GM23338 (cell line): Measurements from ENCODE around the gene WDR62. TPM values are rescaled to one million over a fixed set of nuclear protein-coding genes. Genes with fewer than 3 reads are reported as not detected.

Experiments used
- ATAC-seq: fragments of 200-7000 bp; cut with Tn5 transposase; 3 replicates; pipeline ENCODE4 v1.9.1; 2020
- DNase-seq: peaks from one replicate; pipeline ENCODE4 v3.0.0-alpha.2; 2015; ENCODE audit warnings: low spot score
- H2AFZ ChIP-seq: fragments of 200-600 bp; sonication (generic); 2 replicates; pipeline ENCODE4 v1.8.0; 2016; ENCODE audit warnings: antibody characterized with exemption, mild to moderate bottlenecking, moderate library complexity
- H3F3A ChIP-seq: fragments of 200-600 bp; sonication (generic); replicated peaks from 2 replicates; pipeline ENCODE4 v1.8.0; 2017; ENCODE audit warnings: antibody characterized with exemption, mixed run types, low read depth
- H3K27ac ChIP-seq: fragments of 200-600 bp; sonication (generic); 2 replicates; pipeline ENCODE4 v1.6.1; 2016; ENCODE audit warnings: low read depth
- H3K27me3 ChIP-seq: fragments of 200-600 bp; sonication (generic); 2 replicates; pipeline ENCODE4 v1.8.0; 2016; ENCODE audit warnings: mild to moderate bottlenecking, mixed run types, moderate library complexity; ENCODE audit not compliant: insufficient read depth
- H3K36me3 ChIP-seq: fragments of 200-600 bp; sonication (generic); 2 replicates; pipeline ENCODE4 v1.8.0; 2016; ENCODE audit warnings: mild to moderate bottlenecking; ENCODE audit not compliant: insufficient read depth
- H3K4me1 ChIP-seq: fragments of 200-600 bp; sonication (generic); 2 replicates; pipeline ENCODE4 v1.8.0; 2016; ENCODE audit warnings: mild to moderate bottlenecking, moderate library complexity; ENCODE audit not compliant: insufficient read depth
- H3K4me2 ChIP-seq: fragments of 200-600 bp; sonication (generic); 2 replicates; pipeline ENCODE4 v1.7.1; 2017; ENCODE audit warnings: mixed run types
- H3K4me3 ChIP-seq: fragments of 200-600 bp; sonication (generic); 2 replicates; pipeline ENCODE4 v1.6.1; 2016; ENCODE audit warnings: mixed run types
- H3K79me2 ChIP-seq: fragments of 200-600 bp; sonication (generic); replicated peaks from 2 replicates; pipeline ENCODE4 v1.8.0; 2017; ENCODE audit warnings: mild to moderate bottlenecking; ENCODE audit not compliant: insufficient read depth
- H3K9me2 ChIP-seq: fragments of 200-600 bp; sonication (generic); 2 replicates; pipeline ENCODE4 v1.8.0; 2017; ENCODE audit not compliant: insufficient read depth
- H4K20me1 ChIP-seq: fragments of 200-600 bp; sonication (generic); replicated peaks from 2 replicates; pipeline ENCODE4 v1.8.0; 2017; ENCODE audit warnings: mild to moderate bottlenecking; ENCODE audit not compliant: insufficient read depth
- H3K27ac Mint-ChIP-seq: 2 replicates; pipeline ENCODE4 v1.8.0; 2020; ENCODE audit warnings: inconsistent platforms, mild to moderate bottlenecking, moderate library complexity, mixed read lengths
- H3K27me3 Mint-ChIP-seq: 3 replicates; pipeline ENCODE4 v1.8.0; 2022; ENCODE audit warnings: low read depth, mild to moderate bottlenecking, moderate library complexity, mixed read lengths, inconsistent platforms; ENCODE audit not compliant: insufficient read depth, poor library complexity
- H3K36me3 Mint-ChIP-seq: 3 replicates; pipeline ENCODE4 v1.8.0; 2021; ENCODE audit warnings: low read depth, mild to moderate bottlenecking, inconsistent platforms, moderate library complexity, mixed read lengths
- H3K4me1 Mint-ChIP-seq: 3 replicates; pipeline ENCODE4 v1.8.0; 2020; ENCODE audit warnings: mild to moderate bottlenecking, inconsistent platforms, mixed read lengths
- H3K4me3 Mint-ChIP-seq: 3 replicates; pipeline ENCODE4 v1.8.0; 2021; ENCODE audit warnings: moderate library complexity, mild to moderate bottlenecking, inconsistent platforms, mixed read lengths
- H3K9me3 Mint-ChIP-seq: 3 replicates; pipeline ENCODE4 v1.8.0; 2020; ENCODE audit warnings: moderate library complexity, mild to moderate bottlenecking, inconsistent platforms, mixed read lengths
- CREB1 ChIP-seq: fragments of 250-450 bp; sonication (Bioruptor Pico); IDR thresholded peaks from 2 replicates; pipeline ENCODE4 v1.5.0; 2020; ENCODE audit warnings: low read depth, mild to moderate bottlenecking, moderate library complexity
- CTCF ChIP-seq, 2 experiments: fragments of 200-600 bp in 1 of 2; sonication (generic) in 1 of 2; conservative IDR thresholded peaks; 2 replicates each; pipeline versions ENCODE4 v1.5.1 to v1.6.1; 2016 to 2017; ENCODE audit warnings: antibody characterized with exemption in 2 of 2, low read depth in 2 of 2, mild to moderate bottlenecking in 2 of 2, moderate library complexity in 1 of 2
- EZH2 ChIP-seq: fragments of 200-600 bp; sonication (generic); IDR thresholded peaks from one replicate; pipeline ENCODE4 v1.8.0; 2017; ENCODE audit warnings: antibody characterized with exemption, mild to moderate bottlenecking, low read depth; ENCODE audit not compliant: unreplicated experiment
- EZH2phosphoT487 ChIP-seq: fragments of 200-600 bp; sonication (generic); IDR thresholded peaks from one replicate; pipeline ENCODE4 v1.8.1; 2018; ENCODE audit warnings: antibody characterized with exemption; ENCODE audit not compliant: unreplicated experiment
- JUNB ChIP-seq: IDR thresholded peaks from one replicate; pipeline ENCODE4 v1.6.1; 2016; ENCODE audit warnings: antibody characterized with exemption; ENCODE audit not compliant: unreplicated experiment
- NANOG ChIP-seq: IDR thresholded peaks from 2 replicates; pipeline ENCODE4 v1.6.1; 2016; ENCODE audit warnings: antibody characterized with exemption, borderline replicate concordance
- POLR2AphosphoS5 ChIP-seq: IDR thresholded peaks from 2 replicates; pipeline ENCODE4 v1.6.1; 2016; ENCODE audit warnings: antibody characterized with exemption, low read depth
- STAT1 ChIP-seq: IDR thresholded peaks from one replicate; pipeline ENCODE4 v1.6.1; 2016; ENCODE audit warnings: antibody characterized with exemption; ENCODE audit not compliant: unreplicated experiment
- ZNF114 ChIP-seq: fragments of 250-450 bp; sonication (Bioruptor Pico); IDR thresholded peaks from 2 replicates; pipeline ENCODE4 v1.5.0; 2020; ENCODE audit warnings: mild to moderate bottlenecking, moderate library complexity
- ZNF331 ChIP-seq: fragments of 250-450 bp; sonication (Bioruptor Pico); IDR thresholded peaks from 2 replicates; pipeline ENCODE4 v1.5.0; 2020; ENCODE audit warnings: low read depth, mild to moderate bottlenecking, moderate library complexity
- ZNF462 ChIP-seq: fragments of 250-450 bp; sonication (Bioruptor Pico); IDR thresholded peaks from 2 replicates; pipeline ENCODE4 v1.5.0; 2020; ENCODE audit warnings: mild to moderate bottlenecking, moderate library complexity
- polyA plus RNA-seq: library from polyadenylated mRNA; unstranded; fragments of >200 nt; fragmentation: Nextera tagmentation; extraction: Ambion mirVana; gene quantifications from 2 replicates; pipeline ENCODE4 v1.2.1, GENCODE V29; 2016
- total RNA-seq: library from RNA; depleted of rRNA; stranded (reverse); fragments of >200 nt; shearing (Covaris generic); gene quantifications from 2 replicates; pipeline ENCODE4 v1.2.3, GENCODE V29; 2014
- TF ChIP-seq, protein P1 (sequence below): IDR thresholded peaks from one replicate; pipeline ENCODE4 v1.6.1; 2018; ENCODE audit warnings: antibody characterized with exemption; ENCODE audit not compliant: unreplicated experiment
- TF ChIP-seq, protein P2 (sequence below): IDR thresholded peaks from 2 replicates; pipeline ENCODE4 v1.6.1; 2016; ENCODE audit warnings: antibody characterized with exemption

Gene WDR62
- total and polyA plus RNA-seq, 2 experiments from 2014 or later = 14.1 to 45.4 TPM

GRCh38 chr19:36079389-36079945 is 24.8 kb downstream of the WDR62 start:
- H3K79me2 ChIP-seq = no peaks in the 10 kb centered on the region
- Mint-ChIP-seq H3K4me1 (no peaks in the 10 kb centered on the region), H3K27ac (peak overlapping the region; percentile 6; the same call in 1 of the 2 replicates), H3K9me3 (no peaks in the 10 kb centered on the region), H3K4me3 (no peak overlapping the region), H3K36me3 (peaks cover 68% of the 10 kb centered on the region), H3K27me3 (peaks cover 6% of the 10 kb centered on the region)
- peak overlapping the region; percentile 26; the same call in 1 of the 2 replicates for H3K27ac ChIP-seq
- DNase-seq (no peak), ATAC-seq (no peak)
- H2AFZ ChIP-seq = no peak overlapping the region
- H3K4me3 ChIP-seq = no peak overlapping the region
- TF ChIP-seq CTCF (conservative IDR thresholded peaks at IDR 0.05; ENCODE audit: low read depth in 2 of 2) (no peak), STAT1 (no peak), EZH2 (no peak), ZNF331 (CRISPR knock-in tag) (no peak), EZH2phosphoT487 (no peak), ZNF114 (no peak), ZNF462 (CRISPR knock-in tag) (no peak), NANOG (no peak), CREB1 (no peak), POLR2AphosphoS5 (no peak), JUNB (no peak)
- TF ChIP-seq, protein P1, sequence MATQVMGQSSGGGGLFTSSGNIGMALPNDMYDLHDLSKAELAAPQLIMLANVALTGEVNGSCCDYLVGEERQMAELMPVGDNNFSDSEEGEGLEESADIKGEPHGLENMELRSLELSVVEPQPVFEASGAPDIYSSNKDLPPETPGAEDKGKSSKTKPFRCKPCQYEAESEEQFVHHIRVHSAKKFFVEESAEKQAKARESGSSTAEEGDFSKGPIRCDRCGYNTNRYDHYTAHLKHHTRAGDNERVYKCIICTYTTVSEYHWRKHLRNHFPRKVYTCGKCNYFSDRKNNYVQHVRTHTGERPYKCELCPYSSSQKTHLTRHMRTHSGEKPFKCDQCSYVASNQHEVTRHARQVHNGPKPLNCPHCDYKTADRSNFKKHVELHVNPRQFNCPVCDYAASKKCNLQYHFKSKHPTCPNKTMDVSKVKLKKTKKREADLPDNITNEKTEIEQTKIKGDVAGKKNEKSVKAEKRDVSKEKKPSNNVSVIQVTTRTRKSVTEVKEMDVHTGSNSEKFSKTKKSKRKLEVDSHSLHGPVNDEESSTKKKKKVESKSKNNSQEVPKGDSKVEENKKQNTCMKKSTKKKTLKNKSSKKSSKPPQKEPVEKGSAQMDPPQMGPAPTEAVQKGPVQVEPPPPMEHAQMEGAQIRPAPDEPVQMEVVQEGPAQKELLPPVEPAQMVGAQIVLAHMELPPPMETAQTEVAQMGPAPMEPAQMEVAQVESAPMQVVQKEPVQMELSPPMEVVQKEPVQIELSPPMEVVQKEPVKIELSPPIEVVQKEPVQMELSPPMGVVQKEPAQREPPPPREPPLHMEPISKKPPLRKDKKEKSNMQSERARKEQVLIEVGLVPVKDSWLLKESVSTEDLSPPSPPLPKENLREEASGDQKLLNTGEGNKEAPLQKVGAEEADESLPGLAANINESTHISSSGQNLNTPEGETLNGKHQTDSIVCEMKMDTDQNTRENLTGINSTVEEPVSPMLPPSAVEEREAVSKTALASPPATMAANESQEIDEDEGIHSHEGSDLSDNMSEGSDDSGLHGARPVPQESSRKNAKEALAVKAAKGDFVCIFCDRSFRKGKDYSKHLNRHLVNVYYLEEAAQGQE = no peak
- TF ChIP-seq, protein P2, sequence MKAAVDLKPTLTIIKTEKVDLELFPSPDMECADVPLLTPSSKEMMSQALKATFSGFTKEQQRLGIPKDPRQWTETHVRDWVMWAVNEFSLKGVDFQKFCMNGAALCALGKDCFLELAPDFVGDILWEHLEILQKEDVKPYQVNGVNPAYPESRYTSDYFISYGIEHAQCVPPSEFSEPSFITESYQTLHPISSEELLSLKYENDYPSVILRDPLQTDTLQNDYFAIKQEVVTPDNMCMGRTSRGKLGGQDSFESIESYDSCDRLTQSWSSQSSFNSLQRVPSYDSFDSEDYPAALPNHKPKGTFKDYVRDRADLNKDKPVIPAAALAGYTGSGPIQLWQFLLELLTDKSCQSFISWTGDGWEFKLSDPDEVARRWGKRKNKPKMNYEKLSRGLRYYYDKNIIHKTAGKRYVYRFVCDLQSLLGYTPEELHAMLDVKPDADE = no peak
- H3K27me3 ChIP-seq = no peaks in the 10 kb centered on the region
- no peaks in the 10 kb centered on the region for H3K9me2 ChIP-seq
- H3K4me1 ChIP-seq = no peaks in the 10 kb centered on the region
- H4K20me1 ChIP-seq = peaks cover 29% of the 10 kb centered on the region
- no peak overlapping the region for H3K4me2 ChIP-seq
- H3F3A ChIP-seq = 0 out of 2 replicates have a peak, but pooled peaks cover 11% of the 10 kb centered on the region
- H3K36me3 ChIP-seq = peaks cover 40% of the 10 kb centered on the region
